Activated CD4-positive, alpha-beta memory T cell treated with anti-CD3 and anti-CD28 coated beads, Interleukin-2, amount 10 ng/mL, durations not matched to agents 7 days and 5 days (primary cell): ENCODE measurements around the gene TTLL6. TPM values are rescaled to one million over a fixed set of nuclear protein-coding genes. Genes with fewer than 3 reads are reported as not detected.
A peak's percentile ranks its signal among the peaks of the same experiment; 100 is the strongest.

Source experiments
- CTCF ChIA-PET: fragments of 350-600 bp; sonication (Branson Sonifier 250); formaldehyde crosslinking; loops from one replicate; lab custom pipeline; 2021; ENCODE audit warnings: antibody characterized with exemption, inconsistent platforms; lab: Charles Lee
- POLR2A ChIA-PET: fragments of 350-600 bp; sonication (Branson Sonifier 250); formaldehyde crosslinking; loops from one replicate; lab custom pipeline; 2021; ENCODE audit warnings: antibody characterized with exemption; lab: Charles Lee
- DNase-seq: peaks from one replicate; pipeline ENCODE4 v3.0.0-alpha.2; 2020
- H3K27ac Mint-ChIP-seq: one replicate; pipeline ENCODE4 v1.8.0; 2021; ENCODE audit warnings: mild to moderate bottlenecking, mixed read lengths
- H3K27me3 Mint-ChIP-seq: one replicate; pipeline ENCODE4 v1.8.0; 2021; ENCODE audit warnings: mixed read lengths
- H3K36me3 Mint-ChIP-seq: one replicate; pipeline ENCODE4 v1.8.0; 2021; ENCODE audit warnings: low read depth, mixed read lengths
- H3K4me1 Mint-ChIP-seq: one replicate; pipeline ENCODE4 v1.8.0; 2021; ENCODE audit warnings: mixed read lengths
- H3K4me3 Mint-ChIP-seq: one replicate; pipeline ENCODE4 v1.8.0; 2021; ENCODE audit warnings: mild to moderate bottlenecking, mixed read lengths
- H3K9me3 Mint-ChIP-seq: one replicate; pipeline ENCODE4 v1.8.0; 2021; ENCODE audit warnings: mixed read lengths
- total RNA-seq, 2 experiments: library from RNA; stranded (reverse); gene quantifications; one replicate each; pipeline ENCODE4 v1.2.3, GENCODE V29; 2021

The TTLL6 gene
- total RNA-seq, 2 experiments from 2014 or later: not detected

DNA sequence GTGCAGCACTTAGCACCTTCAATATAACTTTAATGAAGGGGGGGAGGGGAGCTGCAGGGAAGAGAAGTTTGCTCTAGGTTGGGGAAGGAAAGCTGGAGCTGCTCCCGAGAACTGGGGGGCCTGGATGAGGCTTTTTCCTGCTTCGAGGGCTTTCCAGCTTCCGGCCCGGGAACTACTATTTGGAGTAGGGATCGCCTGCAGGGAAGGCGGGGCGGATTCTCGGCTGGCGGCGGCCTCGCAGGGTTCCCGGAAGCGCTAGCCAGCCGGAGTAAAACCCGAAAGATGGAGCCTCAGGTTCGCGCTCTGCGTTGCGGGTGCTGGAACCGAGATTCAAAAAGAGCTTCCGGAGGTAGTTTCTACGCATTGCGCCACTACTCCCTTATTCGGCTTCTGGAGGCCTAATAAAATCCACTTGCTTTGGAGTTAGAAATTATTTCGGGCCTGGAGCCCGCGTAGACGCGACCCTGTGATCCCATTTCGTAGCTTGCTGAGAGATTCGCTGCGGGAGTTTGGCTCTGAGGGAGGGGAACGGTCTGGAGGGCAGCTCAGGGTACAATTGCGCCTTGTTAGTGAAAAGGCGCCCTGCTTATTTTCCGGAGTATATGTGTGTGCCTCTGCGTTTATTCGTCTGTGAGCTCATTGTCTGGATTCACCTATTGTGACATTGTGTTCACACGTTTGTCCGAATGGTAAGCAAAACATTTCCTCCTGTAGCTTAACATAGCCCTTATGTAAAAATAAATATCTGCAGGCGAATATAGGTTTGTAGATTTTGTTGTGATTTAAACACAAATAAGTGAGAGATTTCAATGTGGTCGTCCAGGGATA is 93.4 kb downstream of the TTLL6 start:
- CTCF ChIA-PET: interaction anchor here (0.7 to 3.1 kb wide), 31 partner anchors 9 to 309 kb away, joined by 3 to 31 read pairs (median 4); partner anchors contain the start of genes CALCOCO2 and SNF8
- Mint-ChIP-seq H3K9me3 (no peaks in the 10 kb centered on the region), H3K36me3 (no peaks in the 10 kb centered on the region), H3K27me3 (peaks cover 96% of the 10 kb centered on the region), H3K4me3 (peak overlapping the region; percentile 14), H3K4me1 (peaks cover 38% of the 10 kb centered on the region), H3K27ac (peak overlapping the region; percentile 36)
- DNase-seq: no peak
- POLR2A ChIA-PET: interaction anchor here (1.0 to 2.1 kb wide), 4 partner anchors 12 to 155 kb away, joined by 3 to 7 read pairs (median 4); no protein-coding TSS in a partner anchor

DNA sequence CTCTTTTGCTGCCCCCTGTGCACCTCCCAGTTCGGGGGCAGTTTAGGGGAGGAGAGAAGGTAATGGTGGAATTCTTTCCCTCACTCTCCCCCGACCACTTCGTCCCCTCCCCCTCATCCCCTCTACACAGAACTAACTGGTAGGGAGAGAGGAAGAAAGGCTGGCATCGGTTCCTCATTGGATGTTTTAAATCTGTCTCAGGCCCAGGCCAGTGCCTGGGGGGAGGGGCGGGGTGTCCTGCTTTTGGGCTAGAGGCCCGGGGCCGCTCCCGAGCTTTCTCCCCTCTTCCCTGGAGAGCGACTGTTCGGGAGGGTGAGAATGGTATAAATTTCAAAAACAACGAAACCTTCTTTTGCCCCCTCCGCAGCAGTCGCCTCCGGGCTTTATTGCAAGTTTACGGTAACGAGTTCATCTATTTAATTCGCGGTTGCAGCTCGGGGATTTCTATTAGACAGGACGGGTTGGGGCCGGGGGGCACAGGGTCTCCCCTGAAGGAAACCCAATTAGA is 94.1 kb downstream of the TTLL6 start, which contains the start of gene PRAC2:
Gene PRAC2, plus strand, starts transcription at position 271 of the 508 bp plus-strand sequence. CDS start 1,226 bp downstream, outside the sequence.
- no peaks in the 10 kb centered on the region for H3K9me3 Mint-ChIP-seq
- peak within 1 kb of the TSS; percentile 36 for H3K27ac Mint-ChIP-seq
- peaks cover 96% of the 10 kb centered on the region for H3K27me3 Mint-ChIP-seq
- no peak for DNase-seq
- CTCF ChIA-PET: interaction anchor here (1.1 to 3.1 kb wide), 9 partner anchors 10 to 162 kb away, joined by 3 to 31 read pairs (median 10); no protein-coding TSS in a partner anchor
- peak within 1 kb of the TSS; percentile 14 for H3K4me3 Mint-ChIP-seq
- POLR2A ChIA-PET: interaction anchor here (1.0 to 2.1 kb wide), 3 partner anchors 13 to 156 kb away, joined by 3 to 7 read pairs (median 4); no protein-coding TSS in a partner anchor
- H3K36me3 Mint-ChIP-seq: no peaks in the 10 kb centered on the region
- peaks cover 41% of the 10 kb centered on the region for H3K4me1 Mint-ChIP-seq

DNA sequence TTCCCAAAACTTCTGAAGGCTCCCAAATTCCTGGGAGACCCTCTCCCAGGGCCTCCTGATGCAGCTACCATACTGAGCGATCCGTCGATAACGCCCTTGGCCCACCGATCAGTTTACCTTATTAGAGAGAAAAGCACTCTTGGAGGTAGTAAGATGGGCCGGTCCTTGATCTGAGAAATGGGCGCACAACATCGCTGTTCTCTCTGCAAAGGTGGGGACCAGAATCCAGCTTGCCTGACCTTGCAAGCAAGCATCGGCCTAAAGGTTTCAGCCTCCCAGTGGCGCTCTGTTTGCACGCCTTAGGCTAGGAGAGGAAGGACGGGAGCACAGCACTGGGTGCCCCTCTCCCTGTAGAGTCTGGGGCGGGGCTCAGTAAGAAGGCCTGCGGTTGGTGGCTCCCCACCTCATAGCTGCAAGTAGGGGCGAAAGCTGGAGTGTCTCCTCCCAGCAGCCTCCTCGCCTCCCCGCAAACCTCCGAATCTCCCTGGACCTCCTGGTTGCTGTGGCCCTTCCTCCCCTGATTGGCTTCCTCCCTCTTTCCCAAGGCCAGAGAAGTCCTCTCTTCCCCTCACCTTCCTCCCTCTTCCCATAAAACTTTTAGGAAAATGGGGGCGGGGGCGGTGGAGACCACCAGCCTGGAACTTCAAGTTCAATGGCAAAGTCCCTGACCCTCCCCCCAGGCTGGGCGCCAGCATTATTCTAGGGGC is 94.7 kb downstream of the TTLL6 start, which contains the start of gene PRAC1:
Gene PRAC1, minus strand, starts transcription at position 318 of the 707 bp plus-strand sequence. Its CDS starts 126 bp downstream, at position 192.
- peak within 1 kb of the TSS; percentile 10 for H3K27ac Mint-ChIP-seq
- H3K36me3 Mint-ChIP-seq: peaks cover 2% of the 10 kb centered on the region
- CTCF ChIA-PET: interaction anchor here (0.7 to 3.1 kb wide), 3 partner anchors 29 to 44 kb away, joined by 3 to 23 read pairs (median 14); no protein-coding TSS in a partner anchor
- H3K9me3 Mint-ChIP-seq: no peaks in the 10 kb centered on the region
- POLR2A ChIA-PET: no interaction called here
- H3K4me3 Mint-ChIP-seq: no peak within 1 kb of the TSS
- no peak for DNase-seq
- H3K27me3 Mint-ChIP-seq: peaks cover 96% of the 10 kb centered on the region
- H3K4me1 Mint-ChIP-seq: peaks cover 42% of the 10 kb centered on the region

DNA sequence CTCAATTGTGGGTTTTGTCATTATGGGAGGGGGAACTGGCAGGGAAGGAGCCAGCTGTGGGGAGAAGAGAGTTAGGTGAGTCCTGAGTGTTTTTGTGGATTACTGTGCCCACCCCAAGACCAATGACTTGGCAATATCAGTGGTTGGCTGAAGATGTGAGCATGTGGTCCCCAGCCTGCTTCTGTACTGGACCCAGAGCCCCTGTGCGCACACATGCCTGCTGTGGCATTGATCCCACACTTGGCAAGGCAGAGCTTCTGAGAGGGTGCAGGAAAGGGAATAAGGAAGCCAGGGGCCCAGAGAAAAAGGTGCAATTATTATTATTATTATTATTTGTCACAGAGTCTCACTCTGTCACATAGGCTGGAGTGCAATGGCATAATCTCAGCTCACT is 96.0 kb downstream of the TTLL6 start:
- peaks cover 42% of the 10 kb centered on the region for H3K4me1 Mint-ChIP-seq
- DNase-seq: no peak
- no peak overlapping the region for H3K4me3 Mint-ChIP-seq
- H3K27ac Mint-ChIP-seq: no peak overlapping the region
- H3K9me3 Mint-ChIP-seq: no peaks in the 10 kb centered on the region
- POLR2A ChIA-PET: interaction anchor here (0.5 to 1.7 kb wide), 2 partner anchors 8 to 120 kb away, joined by 3 read pairs; partner anchors contain the start of gene HOXB13
- peaks cover 2% of the 10 kb centered on the region for H3K36me3 Mint-ChIP-seq
- peaks cover 95% of the 10 kb centered on the region for H3K27me3 Mint-ChIP-seq
- CTCF ChIA-PET: interaction anchor here (0.7 to 0.8 kb wide), 3 partner anchors 11 to 120 kb away, joined by 3 to 4 read pairs (median 3); no protein-coding TSS in a partner anchor

DNA sequence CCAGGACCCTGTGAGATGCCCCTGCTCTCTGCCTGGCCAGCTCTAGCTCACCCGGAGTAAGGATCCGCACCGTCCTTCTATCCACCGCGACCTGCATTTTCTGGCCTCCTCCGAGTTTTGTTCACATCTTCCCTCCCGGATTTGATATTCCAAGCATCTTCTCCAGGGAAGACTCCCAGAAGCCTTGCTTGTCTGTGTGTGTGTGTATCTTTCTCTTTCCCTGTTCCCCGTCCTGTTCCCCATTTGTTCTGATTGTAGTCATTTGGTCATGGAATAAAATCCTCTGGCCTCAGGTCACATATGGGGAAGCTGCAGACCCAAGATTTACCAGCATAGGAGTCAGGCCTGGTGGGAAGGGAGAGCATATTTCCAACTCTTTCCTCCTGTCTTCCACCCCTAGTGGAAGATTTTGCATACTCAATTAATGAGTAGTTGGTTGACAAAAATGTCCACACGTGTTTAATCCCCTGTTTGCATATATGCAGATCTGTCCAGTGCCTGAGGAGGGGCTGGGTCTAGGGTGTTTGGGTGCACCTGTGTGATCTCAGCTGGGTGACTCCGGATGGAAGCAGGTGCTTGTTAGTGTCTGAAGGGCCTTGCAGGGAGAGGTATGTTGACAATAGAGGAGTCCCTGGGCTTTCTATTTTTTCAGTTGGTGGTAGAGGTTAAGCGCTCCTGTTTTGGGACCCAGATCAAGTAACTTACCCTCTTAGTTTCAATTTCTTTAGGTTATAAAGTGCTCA is 96.6 kb downstream of the TTLL6 start:
- peaks cover 41% of the 10 kb centered on the region for H3K4me1 Mint-ChIP-seq

DNA sequence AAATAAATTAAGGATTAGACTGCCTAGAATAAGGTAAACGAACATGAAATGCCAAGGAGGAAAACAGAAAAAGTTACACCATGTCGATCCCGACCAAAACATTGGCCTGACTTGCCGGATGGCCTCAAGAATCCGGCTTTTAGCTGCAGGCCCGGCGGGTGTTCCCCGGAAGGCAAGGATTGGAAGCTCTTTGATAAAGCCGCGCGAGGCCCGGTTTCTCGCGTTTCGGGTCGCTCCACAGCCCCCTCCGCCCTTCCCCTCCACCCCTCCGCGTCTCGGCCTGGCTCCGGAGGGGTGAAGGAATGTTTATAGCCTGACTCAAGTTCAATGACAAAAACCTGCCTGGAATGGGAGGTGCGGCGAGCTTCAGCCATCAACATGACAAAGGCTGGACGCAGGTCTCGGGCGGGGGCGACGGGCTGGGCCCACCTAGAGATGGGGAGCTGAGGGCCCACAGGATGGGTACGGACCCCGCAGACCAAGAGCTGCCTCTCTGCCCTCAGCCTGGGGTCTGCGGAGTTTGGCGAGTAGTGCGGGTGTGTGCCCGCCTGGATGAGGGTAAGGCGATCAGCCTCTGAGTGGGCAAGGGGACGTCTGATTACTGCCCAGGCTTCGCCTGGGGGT is 97.3 kb downstream of the TTLL6 start:
- peaks cover 36% of the 10 kb centered on the region for H3K4me1 Mint-ChIP-seq
- peaks cover 2% of the 10 kb centered on the region for H3K36me3 Mint-ChIP-seq
- CTCF ChIA-PET: no interaction called here
- H3K4me3 Mint-ChIP-seq: peak overlapping the region; percentile 47
- no peak overlapping the region for H3K27ac Mint-ChIP-seq
- POLR2A ChIA-PET: no interaction called here
- DNase-seq: no peak
- no peaks in the 10 kb centered on the region for H3K9me3 Mint-ChIP-seq
- peaks cover 90% of the 10 kb centered on the region for H3K27me3 Mint-ChIP-seq

More for the DNA sequence above, 96.6 kb downstream of the TTLL6 start:
- peaks cover 94% of the 10 kb centered on the region for H3K27me3 Mint-ChIP-seq
- POLR2A ChIA-PET: interaction anchor here (1.7 kb wide), 1 partner anchor 9 kb away, joined by 3 read pairs; the partner anchor contains the start of gene HOXB13
- peaks cover 2% of the 10 kb centered on the region for H3K36me3 Mint-ChIP-seq
- CTCF ChIA-PET: interaction anchor here (0.7 kb wide), 1 partner anchor 12 kb away, joined by 3 read pairs; no protein-coding TSS in a partner anchor
- H3K9me3 Mint-ChIP-seq: no peaks in the 10 kb centered on the region
- peak overlapping the region; percentile 57 for H3K27ac Mint-ChIP-seq
- DNase-seq: no peak
- peak overlapping the region; percentile 47 for H3K4me3 Mint-ChIP-seq

DNA sequence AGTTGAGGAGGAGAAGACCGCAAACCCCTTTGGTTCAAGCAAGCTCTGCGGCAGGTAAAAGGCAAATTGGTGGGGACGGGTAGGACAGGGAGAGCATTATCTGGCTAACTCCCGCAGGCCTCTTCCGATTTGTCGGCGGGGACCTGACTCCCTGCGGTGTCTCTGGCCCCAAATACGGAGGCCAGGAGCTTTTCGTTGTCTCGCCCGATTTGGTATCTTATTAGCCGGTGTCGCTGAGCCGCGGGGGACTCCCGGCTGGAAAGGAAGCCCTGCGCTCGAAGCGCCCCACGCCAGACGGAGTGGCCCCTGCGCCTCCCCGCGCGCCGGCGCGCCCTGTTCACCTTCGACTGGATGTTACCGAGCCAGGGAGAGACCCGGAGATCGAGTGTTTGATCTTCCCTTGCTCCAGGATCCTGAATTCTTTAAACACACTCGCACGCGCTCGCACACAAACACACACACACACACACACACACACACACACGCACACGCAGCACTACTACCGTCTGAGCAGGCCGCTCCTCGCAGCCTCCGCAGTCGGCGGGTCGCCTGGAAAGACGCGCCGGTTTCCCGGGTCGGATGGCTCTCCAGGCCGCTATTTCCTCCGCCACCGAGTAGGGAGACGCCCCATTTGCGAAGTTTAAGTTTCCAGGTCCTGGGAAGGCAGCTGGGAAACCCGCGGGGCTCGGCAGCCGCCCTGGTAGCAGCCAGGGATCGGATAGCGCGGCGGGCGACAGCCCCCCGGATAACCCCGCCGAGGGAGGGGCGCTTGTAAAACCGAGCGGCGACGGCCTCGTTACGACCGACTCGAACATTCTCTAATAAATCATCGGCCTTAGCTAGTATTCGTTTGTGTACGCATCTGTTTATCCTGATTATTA is 98.0 kb downstream of the TTLL6 start:
- POLR2A ChIA-PET: interaction anchor here (0.9 kb wide), 1 partner anchor 29 kb away, joined by 3 read pairs; no protein-coding TSS in a partner anchor
- Mint-ChIP-seq H3K4me3 (peak overlapping the region; percentile 10), H3K27me3 (peaks cover 90% of the 10 kb centered on the region), H3K4me1 (peaks cover 30% of the 10 kb centered on the region), H3K36me3 (peaks cover 2% of the 10 kb centered on the region), H3K27ac (no peak overlapping the region), H3K9me3 (no peaks in the 10 kb centered on the region)
- CTCF ChIA-PET: interaction anchor here (1.0 kb wide), 1 partner anchor 694 kb away, joined by 3 read pairs; no protein-coding TSS in a partner anchor
- DNase-seq: no peak

DNA sequence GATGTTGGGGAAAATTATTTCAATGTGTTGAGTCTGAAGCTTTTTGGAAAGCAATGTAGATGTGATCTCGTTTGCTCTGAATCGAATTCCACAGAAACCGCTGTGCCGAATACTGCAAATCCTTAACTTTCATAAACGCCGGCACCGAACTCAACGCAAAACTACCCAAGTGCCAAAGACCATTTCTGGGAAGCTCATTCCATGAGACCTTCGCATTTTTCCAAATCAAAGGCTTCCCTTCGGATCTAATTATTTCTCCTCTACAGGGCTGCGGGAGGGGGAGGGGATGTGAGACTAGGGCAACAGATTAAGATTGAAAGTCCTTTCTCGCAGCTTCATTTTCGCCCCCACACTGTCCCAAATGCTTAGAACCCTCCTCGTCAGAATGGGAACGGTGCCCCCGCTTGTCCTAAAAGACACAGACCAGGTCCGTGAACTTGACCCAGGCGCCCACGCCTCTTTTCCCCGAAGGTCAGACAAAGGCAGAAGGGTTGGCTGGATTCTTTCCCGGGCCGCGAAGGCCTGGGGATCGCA is 98.7 kb downstream of the TTLL6 start:
- H3K9me3 Mint-ChIP-seq: no peaks in the 10 kb centered on the region
- CTCF ChIA-PET: interaction anchor here (1.0 to 2.3 kb wide), 4 partner anchors 39 to 693 kb away, joined by 3 to 7 read pairs (median 5); no protein-coding TSS in a partner anchor
- peak overlapping the region; percentile 10 for H3K4me3 Mint-ChIP-seq
- peaks cover 23% of the 10 kb centered on the region for H3K4me1 Mint-ChIP-seq
- no peak for DNase-seq
- peaks cover 2% of the 10 kb centered on the region for H3K36me3 Mint-ChIP-seq
- POLR2A ChIA-PET: interaction anchor here (0.9 kb wide), 1 partner anchor 30 kb away, joined by 3 read pairs; no protein-coding TSS in a partner anchor
- H3K27me3 Mint-ChIP-seq: peaks cover 85% of the 10 kb centered on the region
- no peak overlapping the region for H3K27ac Mint-ChIP-seq

DNA sequence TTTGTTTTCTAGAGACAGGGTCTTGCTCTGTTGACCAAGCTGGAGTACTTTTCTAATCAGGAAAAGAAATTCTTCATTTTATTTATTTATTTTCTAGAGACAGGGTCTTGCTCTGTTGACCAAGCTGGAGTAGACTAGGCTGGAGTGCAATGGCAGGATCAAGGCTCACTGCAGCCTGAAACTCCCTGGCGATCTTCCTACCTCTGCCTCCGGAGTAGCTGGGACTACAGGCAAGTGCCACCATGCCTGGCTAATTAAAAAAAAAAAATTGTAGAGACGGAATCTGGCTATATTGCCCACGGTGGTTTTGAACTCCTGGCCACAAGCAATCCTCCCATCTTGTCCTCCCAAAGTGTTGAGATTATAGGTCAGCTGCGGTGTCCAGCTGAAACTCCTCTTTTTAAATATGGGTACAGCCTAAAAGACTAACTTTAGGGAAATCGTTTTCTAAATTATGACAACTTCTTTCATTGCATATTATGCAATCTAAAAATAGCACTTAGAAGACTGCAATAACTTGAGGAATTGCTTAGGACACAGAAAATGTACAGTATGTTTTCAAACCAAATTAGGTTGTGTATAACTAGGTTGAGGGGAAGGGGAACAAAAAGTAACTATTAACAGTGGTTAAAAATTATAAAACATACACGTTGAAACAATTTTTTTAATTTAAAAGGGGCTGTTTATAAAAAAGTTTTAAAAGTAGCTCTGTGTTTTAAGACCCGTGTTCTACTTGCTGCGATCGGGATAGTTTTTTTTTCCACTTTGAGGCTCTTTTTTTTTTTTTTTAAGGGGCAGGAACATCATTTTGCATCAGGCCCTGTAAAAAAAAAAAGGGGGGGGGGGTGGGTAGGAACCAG is 99.4 kb downstream of the TTLL6 start:
- Mint-ChIP-seq H3K36me3 (peaks cover 2% of the 10 kb centered on the region), H3K4me3 (no peak overlapping the region), H3K27me3 (peaks cover 81% of the 10 kb centered on the region), H3K4me1 (peaks cover 17% of the 10 kb centered on the region), H3K9me3 (no peaks in the 10 kb centered on the region), H3K27ac (no peak overlapping the region)
- POLR2A ChIA-PET: interaction anchor here (0.9 kb wide), 1 partner anchor 31 kb away, joined by 3 read pairs; no protein-coding TSS in a partner anchor
- CTCF ChIA-PET: interaction anchor here (0.7 to 2.3 kb wide), 8 partner anchors 38 to 692 kb away, joined by 3 to 7 read pairs (median 4); no protein-coding TSS in a partner anchor
- no peak for DNase-seq
